ENCODE data around the gene PRKRIP1.
A peak's percentile ranks its signal among the peaks of the same experiment; 100 is the strongest.

PRKRIP1 gene

DNA sequence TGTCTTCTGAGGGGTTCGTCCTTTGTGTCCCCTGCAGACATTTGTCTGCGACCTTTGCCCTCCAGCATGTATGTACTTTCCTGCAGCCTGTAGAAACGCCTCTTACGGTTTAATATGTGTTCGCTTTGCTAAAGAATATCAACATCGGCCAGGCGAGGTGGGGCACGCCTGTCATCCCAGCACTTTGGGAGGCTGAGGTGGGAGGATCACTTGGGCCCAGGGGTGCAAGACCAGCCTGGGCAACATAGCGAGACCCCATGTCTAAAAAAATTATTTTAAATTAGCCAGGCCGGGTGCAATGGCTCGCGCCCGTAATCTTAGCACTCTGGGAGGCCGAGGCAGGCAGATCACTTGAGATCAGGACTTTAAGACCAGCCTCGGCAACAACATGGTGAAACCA, 53.0 kb downstream of the PRKRIP1 start:
- peaks cover 46% of the 10 kb centered on the region for H3K36me3 ChIP-seq (ENCODE audit: control insufficient read depth, low read length)
- H3K4me2 ChIP-seq (ENCODE audit: low read length): no peak overlapping the region
- peaks cover 48% of the 10 kb centered on the region for H3K4me1 ChIP-seq (ENCODE audit: control insufficient read depth, low read length)
- TF ChIP-seq CTCF (IDR thresholded peaks at IDR 0.05; ENCODE audit: low read depth, low read length, poor library complexity, severe bottlenecking): no peak
- TF ChIP-seq EZH2phosphoT487 (IDR thresholded peaks at IDR 0.05; ENCODE audit: borderline replicate concordance, low read length): no peak
- H3K27me3 ChIP-seq (ENCODE audit: control insufficient read depth, low read length): no peaks in the 10 kb centered on the region
- H3K9me3 ChIP-seq (ENCODE audit: control insufficient read depth, insufficient read depth, low read length): no peaks in the 10 kb centered on the region
- no peaks in the 10 kb centered on the region for H3K9me2 ChIP-seq (replicated peaks; ENCODE audit: control insufficient read depth, low read length)
- H3K79me2 ChIP-seq (ENCODE audit: control insufficient read depth, low read length): peaks cover 36% of the 10 kb centered on the region
- H3K4me3 ChIP-seq (ENCODE audit: low read length): no peak overlapping the region
- H3K27ac ChIP-seq (ENCODE audit: low read depth, low read length): no peak overlapping the region
- peaks cover 6% of the 10 kb centered on the region; the same call in 1 of the 2 replicates for H4K20me1 ChIP-seq (ENCODE audit: control insufficient read depth, insufficient read depth, low read depth, low read length)
- peaks cover 30% of the 10 kb centered on the region for H3F3A ChIP-seq (ENCODE audit: control insufficient read depth, insufficient read depth)

GRCh38 chr7:102450242-102450641, 54.1 kb downstream of the PRKRIP1 start:
- Histone ChIP-seq H3K9me2 (replicated peaks; ENCODE audit: control insufficient read depth, low read length) (no peaks in the 10 kb centered on the region), H3K27ac (ENCODE audit: low read depth, low read length) (no peak overlapping the region; the same call in 1 of the 2 replicates), H3K79me2 (ENCODE audit: control insufficient read depth, low read length) (peaks cover 30% of the 10 kb centered on the region), H3K4me2 (ENCODE audit: low read length) (no peak overlapping the region), H3K4me1 (ENCODE audit: control insufficient read depth, low read length) (peaks cover 37% of the 10 kb centered on the region), H3K36me3 (ENCODE audit: control insufficient read depth, low read length) (peaks cover 37% of the 10 kb centered on the region), H3K27me3 (ENCODE audit: control insufficient read depth, low read length) (no peaks in the 10 kb centered on the region), H3F3A (ENCODE audit: control insufficient read depth, insufficient read depth) (peaks cover 28% of the 10 kb centered on the region), H4K20me1 (ENCODE audit: control insufficient read depth, insufficient read depth, low read depth, low read length) (peaks cover 6% of the 10 kb centered on the region; the same call in 1 of the 2 replicates), H3K4me3 (ENCODE audit: low read length) (no peak overlapping the region), H3K9me3 (ENCODE audit: control insufficient read depth, insufficient read depth, low read length) (no peaks in the 10 kb centered on the region)
- TF ChIP-seq EZH2phosphoT487 (IDR thresholded peaks at IDR 0.05; ENCODE audit: borderline replicate concordance, low read length) (no peak), CTCF (IDR thresholded peaks at IDR 0.05; ENCODE audit: low read depth, low read length, poor library complexity, severe bottlenecking) (peak; percentile 83)

DNA sequence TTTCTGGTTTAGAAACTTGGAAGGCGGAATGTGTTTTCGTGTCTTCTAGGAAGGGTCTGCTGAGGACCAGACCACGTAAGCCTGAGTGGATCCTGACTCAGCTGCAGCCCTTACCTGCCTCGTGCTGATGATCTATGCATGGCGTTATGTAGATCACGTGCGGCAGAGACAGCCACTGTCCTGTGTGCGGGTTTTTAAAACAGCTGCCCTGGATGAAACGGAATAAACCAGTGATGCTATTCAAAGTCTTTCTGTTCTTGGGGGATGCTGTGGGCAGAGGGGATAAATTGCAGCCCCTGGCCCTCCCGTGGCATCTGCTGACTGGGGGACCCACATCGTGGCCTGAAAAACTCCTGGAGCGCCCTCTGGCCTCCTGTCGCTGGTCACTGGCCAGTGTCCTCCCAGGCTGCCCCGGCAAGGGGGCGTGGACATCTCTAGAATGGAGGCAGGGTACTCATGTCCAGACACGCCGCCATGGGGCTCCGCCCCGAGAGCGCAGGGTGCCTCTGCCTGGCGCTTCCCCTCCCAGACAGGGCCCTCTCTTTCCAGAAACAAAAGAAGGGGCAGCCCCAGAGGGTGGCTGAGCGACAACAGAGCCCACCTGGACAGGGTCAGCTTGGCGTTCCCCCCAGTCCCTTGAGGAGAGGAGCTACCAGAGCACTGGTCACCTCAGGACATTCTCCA, 55.4 kb downstream of the PRKRIP1 start:
- H3K4me2 ChIP-seq (ENCODE audit: low read length): no peak overlapping the region
- no peaks in the 10 kb centered on the region for H3K27me3 ChIP-seq (ENCODE audit: control insufficient read depth, low read length)
- no peak overlapping the region for H3K27ac ChIP-seq (ENCODE audit: low read depth, low read length)
- H3K79me2 ChIP-seq (ENCODE audit: control insufficient read depth, low read length): peaks cover 17% of the 10 kb centered on the region
- peaks cover 10% of the 10 kb centered on the region; the same call in 1 of the 2 replicates for H4K20me1 ChIP-seq (ENCODE audit: control insufficient read depth, insufficient read depth, low read depth, low read length)
- H3K4me1 ChIP-seq (ENCODE audit: control insufficient read depth, low read length): peaks cover 24% of the 10 kb centered on the region
- peaks cover 23% of the 10 kb centered on the region for H3F3A ChIP-seq (ENCODE audit: control insufficient read depth, insufficient read depth)
- no peaks in the 10 kb centered on the region for H3K9me3 ChIP-seq (ENCODE audit: control insufficient read depth, insufficient read depth, low read length)
- H3K36me3 ChIP-seq (ENCODE audit: control insufficient read depth, low read length): peaks cover 31% of the 10 kb centered on the region
- TF ChIP-seq EZH2phosphoT487 (IDR thresholded peaks at IDR 0.05; ENCODE audit: borderline replicate concordance, low read length) (no peak), CTCF (IDR thresholded peaks at IDR 0.05; ENCODE audit: low read depth, low read length, poor library complexity, severe bottlenecking) (no peak)
- H3K4me3 ChIP-seq (ENCODE audit: low read length): no peak overlapping the region
- no peaks in the 10 kb centered on the region for H3K9me2 ChIP-seq (replicated peaks; ENCODE audit: control insufficient read depth, low read length)
